Measurements from ENCODE around the gene UNC13D. TPM values are rescaled to one million over a fixed set of nuclear protein-coding genes. Genes with fewer than 3 reads are reported as not detected.

The UNC13D gene
- total RNA-seq, 1 experiment from 2014 or later, result 20.2 TPM

GRCh38 chr17:75855310-75856061 lies 11.3 kb upstream of the UNC13D start, which contains the start of gene WBP2 (continued):
- TF ChIP-seq JUND (IDR thresholded peaks at IDR 0.05) (no peak), SP1 (IDR thresholded peaks at IDR 0.05; ENCODE audit: low read depth) (peak; percentile 94), YY1 (IDR thresholded peaks at IDR 0.05; ENCODE audit: extremely low read depth, insufficient replicate concordance, low read depth, low read length) (peak; percentile 73), SRF (IDR thresholded peaks at IDR 0.05; ENCODE audit: low read depth) (no peak; the same call in 1 of the 2 replicates), REST (IDR thresholded peaks at IDR 0.05; ENCODE audit: low read depth) (no peak), RAD21 (IDR thresholded peaks at IDR 0.05; ENCODE audit: low read depth) (peak; percentile 58; the same call in 1 of the 2 replicates), SIN3A (IDR thresholded peaks at IDR 0.05; ENCODE audit: low read depth) (peak; percentile 91), FOSL1 (IDR thresholded peaks at IDR 0.05; ENCODE audit: low read depth) (no peak), CEBPB (IDR thresholded peaks at IDR 0.05; ENCODE audit: low read depth) (no peak), ZFX (IDR thresholded peaks at IDR 0.05) (peak; percentile 71; the same call in 1 of the 2 replicates)
- TF ChIP-seq, protein P1, sequence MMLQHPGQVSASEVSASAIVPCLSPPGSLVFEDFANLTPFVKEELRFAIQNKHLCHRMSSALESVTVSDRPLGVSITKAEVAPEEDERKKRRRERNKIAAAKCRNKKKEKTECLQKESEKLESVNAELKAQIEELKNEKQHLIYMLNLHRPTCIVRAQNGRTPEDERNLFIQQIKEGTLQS (IDR thresholded peaks at IDR 0.05), result no peak
